GM12878 (cell line): ENCODE measurements around the gene NXPE1. TPM values are rescaled to one million over a fixed set of nuclear protein-coding genes. Genes with fewer than 3 reads are reported as not detected.

ENCODE experiments used
- BCLAF1 ChIP-seq: fragments of 450-650 bp; IDR thresholded peaks from 2 replicates; pipeline ENCODE4 v1.6.1; 2017; ENCODE audit warnings: antibody characterized with exemption, mild to moderate bottlenecking, moderate library complexity
- E2F4 ChIP-seq: IDR thresholded peaks from 2 replicates; pipeline ENCODE4 v1.6.1; 2012; ENCODE audit warnings: low read depth, low read length, improper control_type of control experiment
- ESRRA ChIP-seq: IDR thresholded peaks from 2 replicates; pipeline ENCODE4 v1.6.1; 2012; ENCODE audit warnings: mild to moderate bottlenecking, low read length, improper control_type of control experiment
- IKZF2 ChIP-seq, 2 experiments: fragments of 450-650 bp; IDR thresholded peaks; 2 replicates each; pipeline ENCODE4 v1.6.1; 2017; ENCODE audit warnings: mild to moderate bottlenecking in 2 of 2, moderate library complexity in 2 of 2
- IRF4 ChIP-seq: IDR thresholded peaks from 2 replicates; pipeline ENCODE4 v1.6.1; 2011; ENCODE audit warnings: low read depth, low read length
- MEF2A ChIP-seq: IDR thresholded peaks from 2 replicates; pipeline ENCODE4 v1.6.1; 2011; ENCODE audit warnings: low read depth, mild to moderate bottlenecking, low read length, moderate library complexity; ENCODE audit not compliant: insufficient read depth
- MTA2 ChIP-seq: fragments of 450-650 bp; IDR thresholded peaks from 2 replicates; pipeline ENCODE4 v1.6.1; 2016; ENCODE audit warnings: low read depth, mild to moderate bottlenecking, moderate library complexity
- MYC ChIP-seq: IDR thresholded peaks from 2 replicates; pipeline ENCODE4 v1.6.1; 2011; ENCODE audit warnings: mild to moderate bottlenecking, low read length, moderate library complexity, inconsistent platforms; ENCODE audit not compliant: insufficient read depth, insufficient replicate concordance, insufficient read length, severe bottlenecking
- RFX5 ChIP-seq: IDR thresholded peaks from 2 replicates; pipeline ENCODE4 v1.6.1; 2011; ENCODE audit warnings: low read depth, low read length, improper control_type of control experiment
- SUZ12 ChIP-seq: fragments of 200-600 bp; sonication (generic); IDR thresholded peaks from one replicate; pipeline ENCODE4 v1.6.1; 2018; ENCODE audit warnings: antibody characterized with exemption, mild to moderate bottlenecking; ENCODE audit not compliant: unreplicated experiment
- TCF7 ChIP-seq: IDR thresholded peaks from 2 replicates; pipeline ENCODE4 v1.6.1; 2014; ENCODE audit warnings: antibody characterized with exemption, borderline replicate concordance
- USF1 ChIP-seq: IDR thresholded peaks from 2 replicates; pipeline ENCODE4 v1.6.1; 2011; ENCODE audit warnings: borderline replicate concordance, low read depth, mild to moderate bottlenecking, moderate library complexity, mixed read lengths, low read length; ENCODE audit not compliant: insufficient read depth; ENCODE audit errors: extremely low read length
- ZBED1 ChIP-seq: IDR thresholded peaks from 2 replicates; pipeline ENCODE4 v1.6.1; 2016; ENCODE audit warnings: borderline replicate concordance
- ZBTB11 ChIP-seq: fragments of 450-650 bp; formaldehyde crosslinking; IDR thresholded peaks from 2 replicates; pipeline ENCODE4 v1.5.0; 2022; ENCODE audit warnings: mild to moderate bottlenecking, missing genetic modification characterization
- ZNF274 ChIP-seq: IDR thresholded peaks from one replicate; pipeline ENCODE4 v1.8.0; 2011; ENCODE audit not compliant: insufficient read length, insufficient read depth
- polyA plus RNA-seq, 11 experiments: library from polyadenylated mRNA; depleted of rRNA in 4 of 11; unstranded in 6 of 11; stranded (reverse) in 5 of 11; fragments of >200 nt; fragmentation: Nextera tagmentation in 4 of 11; fragmentation: Illumina TruSeq in 1 of 11; extraction: Ambion mirVana in 4 of 11; extraction: Trizol in 1 of 11; gene quantifications; 1 replicate in 1 of 11; 2 replicates in 10 of 11; pipeline versions ENCODE4 v1.2.1 to v1.2.3, GENCODE V29; 2011 to 2016; ENCODE audit warnings: inconsistent platforms in 2 of 11, missing spikeins in 2 of 11, low read depth in 1 of 11
- total RNA-seq, 4 experiments: library from RNA; depleted of rRNA in 3 of 4; stranded (reverse); fragments of >200 nt in 3 of 4; fragmentation: Illumina TruSeq in 1 of 4; extraction: Trizol in 1 of 4; gene quantifications; 2 replicates each; pipeline versions ENCODE4 v1.2.1 to v1.2.3, GENCODE V29; 2013 to 2021

NXPE1 gene
- total and polyA plus RNA-seq, 10 of the 15 experiments (the other 5 are each of a cell fraction or from before 2014, with no cell fraction given): not detected

GRCh38 chr11:114607753-114608459, 48.2 kb upstream of the NXPE1 start (continued):
- TF ChIP-seq ZNF274 (no peak), MEF2A (no peak), TCF7 (no peak), IRF4 (no peak), ZBED1 (peak; percentile 45; the same call in 1 of the 2 replicates), IKZF2 (IDR thresholded peaks at IDR 0.05) (no peak), BCLAF1 (no peak), MTA2 (no peak), ESRRA (no peak), MYC (no peak), ZBTB11 (CRISPR knock-in tag) (0 out of 2 replicates have a peak, but pooled peaks have one; percentile 10), USF1 (no peak), SUZ12 (no peak), RFX5 (no peak), E2F4 (no peak)
